GM19025 (cell line): Measurements from ENCODE around the gene F13A1.

Source experiments
- ATAC-seq: cut with Tn5 transposase; IDR thresholded peaks from one replicate; pipeline ENCODE4 v1.9.1; 2021; ENCODE audit warnings: mild to moderate bottlenecking, low read depth, moderate library complexity; ENCODE audit not compliant: unreplicated experiment

Gene F13A1

GRCh38 chr6:6248651-6249050, 71.8 kb downstream of the F13A1 start:
- ATAC-seq = no peak

GRCh38 chr6:6246544-6246943, 73.9 kb downstream of the F13A1 start:
- ATAC-seq = peak; percentile 73

DNA sequence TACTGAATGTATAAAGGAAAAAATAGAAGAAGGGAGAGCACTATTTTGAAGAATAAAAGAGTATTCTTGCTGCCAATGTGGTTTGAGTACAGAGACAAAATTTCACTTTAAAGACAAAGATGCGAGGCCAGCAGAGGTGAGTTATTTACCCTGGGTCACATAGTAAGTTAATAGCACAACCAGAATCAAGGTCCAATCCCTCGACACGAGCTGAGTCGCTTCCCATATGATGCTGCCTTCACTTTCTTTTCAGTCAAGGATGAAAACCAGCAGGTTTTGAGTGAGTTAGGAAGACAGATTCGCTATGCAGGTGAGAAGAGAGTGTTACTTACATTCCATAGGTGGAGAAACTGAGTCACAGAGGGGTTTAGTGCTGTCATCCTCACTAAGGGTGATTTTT, 75.8 kb downstream of the F13A1 start:
- no peak for ATAC-seq

GRCh38 chr6:6243846-6244245, 76.6 kb downstream of the F13A1 start:
- ATAC-seq = no peak

DNA sequence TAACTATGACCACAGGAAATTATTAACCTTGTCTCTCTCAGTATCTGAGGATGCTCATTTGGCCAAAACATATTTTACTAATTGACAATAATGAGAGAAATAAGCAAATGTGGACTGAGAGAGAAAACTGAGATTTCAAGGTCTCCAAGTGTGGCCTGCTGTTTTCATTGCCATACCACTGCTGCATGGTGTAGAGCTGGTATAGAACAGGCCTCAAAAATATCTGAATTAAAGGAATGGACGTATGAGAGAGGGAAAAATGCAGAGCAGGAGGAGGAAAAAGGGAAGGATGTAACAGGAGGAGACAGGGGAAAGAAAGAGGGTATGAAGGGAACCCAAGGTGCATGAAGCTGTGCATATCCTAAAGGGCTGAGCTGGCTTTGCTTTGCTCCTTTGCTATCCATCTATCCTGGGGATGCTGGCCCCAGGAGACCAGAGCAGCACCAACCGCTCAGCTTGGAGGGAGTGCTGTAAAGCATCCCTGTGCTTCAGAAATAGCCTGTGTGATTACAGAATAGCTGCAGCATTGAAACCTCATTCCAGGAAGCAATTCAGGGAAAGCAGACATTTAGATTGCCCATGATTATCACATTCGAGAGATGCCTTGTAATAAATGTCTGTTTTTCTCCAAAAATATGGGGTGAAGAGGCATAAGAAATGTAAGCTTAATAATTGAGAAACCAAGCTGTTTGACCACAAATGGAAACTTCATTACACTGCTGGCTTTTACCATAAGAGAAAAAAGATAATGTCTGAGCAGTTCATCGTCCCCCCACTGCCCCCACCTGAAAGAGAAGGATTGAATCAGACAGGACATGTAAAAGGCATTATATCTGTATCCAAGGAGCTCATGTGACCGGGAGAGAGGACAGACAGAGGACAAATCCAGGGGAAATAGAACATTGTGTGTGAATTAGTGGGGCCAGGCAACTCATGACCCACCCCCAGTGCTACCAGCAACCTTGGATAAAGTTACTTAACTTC, 80.6 kb downstream of the F13A1 start:
- ATAC-seq = no peak

DNA sequence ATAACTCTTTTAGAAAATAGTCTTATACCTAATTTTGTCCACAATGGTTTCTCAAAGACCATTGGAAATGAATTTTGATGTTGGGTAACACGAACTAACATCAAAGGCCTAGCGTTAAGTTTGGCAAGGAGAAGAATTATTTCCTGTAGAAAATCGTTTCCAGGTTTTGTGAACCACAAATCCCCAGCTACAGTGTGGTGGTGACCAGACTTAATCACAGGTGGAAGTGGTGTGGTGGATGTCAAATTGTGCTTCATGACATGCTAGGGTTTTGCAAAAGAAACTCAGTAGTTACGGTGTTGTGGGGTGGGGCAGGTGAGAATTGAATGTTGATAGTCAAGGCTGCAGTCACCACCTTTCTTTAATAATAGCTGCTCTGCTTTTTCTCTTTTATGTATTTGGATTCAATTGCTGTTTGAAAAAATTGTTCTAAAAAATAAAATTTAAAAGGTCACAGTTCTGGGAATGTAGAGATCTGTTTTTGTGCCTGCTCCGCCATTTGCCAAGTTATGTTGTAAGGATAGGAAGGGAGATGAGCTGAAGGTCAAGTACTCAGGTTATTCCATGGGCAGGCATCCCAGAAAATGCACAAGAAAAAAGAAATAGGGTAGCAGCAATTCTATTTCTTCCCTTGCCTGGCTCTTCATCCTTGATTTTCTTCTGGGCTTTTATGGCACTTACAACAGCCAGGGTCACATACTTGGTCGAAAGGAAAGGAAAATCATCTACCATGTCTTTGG, 83.6 kb downstream of the F13A1 start:
- no peak for ATAC-seq

GRCh38 chr6:6235786-6236185, 84.7 kb downstream of the F13A1 start:
- no peak for ATAC-seq

DNA sequence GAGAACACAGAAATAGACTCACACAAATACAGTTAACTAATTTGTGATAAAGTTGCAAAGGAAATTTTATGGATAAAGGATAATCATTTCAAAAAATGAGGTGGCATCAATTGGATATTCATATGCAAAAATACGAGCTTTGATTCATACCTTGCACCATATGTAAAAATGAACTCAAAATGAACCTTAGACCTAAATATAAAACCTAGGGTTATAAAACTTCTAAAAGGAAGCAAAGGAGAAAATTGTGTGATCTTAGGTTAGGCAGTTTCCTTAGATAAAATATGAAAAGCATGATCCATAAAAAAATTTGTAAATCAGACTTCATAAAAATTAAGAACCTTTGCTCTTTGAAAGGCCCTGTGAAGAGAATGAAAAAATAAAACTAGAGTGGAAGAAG, 85.5 kb downstream of the F13A1 start:
- ATAC-seq = no peak

GRCh38 chr6:6230286-6230685, 90.2 kb downstream of the F13A1 start:
- ATAC-seq = no peak

DNA sequence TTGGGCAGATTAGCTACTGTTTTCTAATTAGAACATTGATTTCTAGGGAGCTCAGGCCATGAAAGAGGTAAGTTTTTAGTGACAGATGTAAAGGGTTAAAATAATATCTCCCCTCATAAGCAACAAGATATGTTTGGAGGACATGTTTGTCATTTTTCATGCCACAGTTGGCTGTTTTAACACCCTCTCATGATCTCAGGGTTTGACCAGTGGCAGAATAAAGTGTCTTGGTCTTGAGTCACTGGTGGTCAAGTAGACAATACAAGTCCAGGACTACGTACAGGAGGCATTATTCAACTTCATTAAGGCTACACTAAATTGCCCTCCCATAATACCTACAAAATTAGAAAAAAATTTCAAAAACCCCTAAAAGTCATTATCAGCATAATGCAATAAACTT, 92.6 kb downstream of the F13A1 start:
- ATAC-seq = no peak

DNA sequence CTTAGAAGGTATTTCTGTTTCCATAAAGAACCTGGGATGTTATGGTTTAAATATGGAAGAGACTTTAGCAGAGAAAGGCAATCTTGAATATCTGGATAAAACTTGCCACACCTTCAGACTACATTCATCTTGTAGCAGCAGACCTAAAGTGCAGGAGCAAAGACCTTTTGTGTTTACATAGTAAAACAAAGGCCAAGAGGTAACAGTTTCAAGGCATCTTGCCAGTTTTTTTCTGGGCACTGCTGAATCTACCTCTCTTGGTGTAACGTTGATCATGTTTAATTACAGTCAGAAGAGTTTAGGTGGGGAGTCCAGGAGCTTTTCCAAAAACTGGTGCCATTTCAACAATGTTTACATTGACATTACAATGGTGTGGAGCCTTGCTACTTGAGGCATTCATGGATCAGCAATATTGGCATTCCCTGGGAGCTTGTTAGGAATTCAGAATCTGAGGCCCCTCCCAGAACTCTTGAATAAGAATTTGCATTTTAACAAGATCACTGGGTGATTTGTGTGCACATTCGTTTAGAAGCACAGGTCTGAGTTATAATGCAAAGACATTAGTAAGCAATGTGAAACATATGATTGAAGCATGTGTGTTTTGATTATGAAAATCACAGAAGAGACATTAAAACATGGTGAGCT, 94.5 kb downstream of the F13A1 start:
- ATAC-seq = no peak

DNA sequence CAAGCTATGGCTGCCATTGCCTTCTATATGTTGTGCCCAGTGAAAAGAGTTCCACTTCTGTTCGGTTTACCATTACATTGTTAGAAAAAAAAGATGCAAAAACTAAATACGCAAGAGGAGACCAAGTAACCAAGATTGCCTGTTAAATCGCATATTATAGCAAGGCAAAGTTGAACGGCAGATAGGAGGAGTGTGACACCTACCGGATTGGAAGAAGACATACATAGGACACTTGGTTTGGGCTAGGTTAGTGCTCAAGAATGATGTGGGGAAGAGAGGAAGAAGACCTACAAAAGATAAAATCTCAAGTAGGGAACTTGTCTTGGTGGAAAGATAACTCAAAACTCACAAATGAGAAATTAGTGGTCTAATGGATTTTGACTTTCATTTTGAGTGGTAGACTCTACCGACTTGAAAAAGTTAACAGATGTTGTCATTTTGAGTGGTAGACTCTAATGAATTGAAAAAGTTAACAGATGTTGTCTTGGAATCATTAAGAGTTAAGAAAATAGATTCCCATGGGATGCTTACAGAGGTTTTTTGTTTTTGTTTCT, 95.5 kb downstream of the F13A1 start:
- ATAC-seq = no peak

DNA sequence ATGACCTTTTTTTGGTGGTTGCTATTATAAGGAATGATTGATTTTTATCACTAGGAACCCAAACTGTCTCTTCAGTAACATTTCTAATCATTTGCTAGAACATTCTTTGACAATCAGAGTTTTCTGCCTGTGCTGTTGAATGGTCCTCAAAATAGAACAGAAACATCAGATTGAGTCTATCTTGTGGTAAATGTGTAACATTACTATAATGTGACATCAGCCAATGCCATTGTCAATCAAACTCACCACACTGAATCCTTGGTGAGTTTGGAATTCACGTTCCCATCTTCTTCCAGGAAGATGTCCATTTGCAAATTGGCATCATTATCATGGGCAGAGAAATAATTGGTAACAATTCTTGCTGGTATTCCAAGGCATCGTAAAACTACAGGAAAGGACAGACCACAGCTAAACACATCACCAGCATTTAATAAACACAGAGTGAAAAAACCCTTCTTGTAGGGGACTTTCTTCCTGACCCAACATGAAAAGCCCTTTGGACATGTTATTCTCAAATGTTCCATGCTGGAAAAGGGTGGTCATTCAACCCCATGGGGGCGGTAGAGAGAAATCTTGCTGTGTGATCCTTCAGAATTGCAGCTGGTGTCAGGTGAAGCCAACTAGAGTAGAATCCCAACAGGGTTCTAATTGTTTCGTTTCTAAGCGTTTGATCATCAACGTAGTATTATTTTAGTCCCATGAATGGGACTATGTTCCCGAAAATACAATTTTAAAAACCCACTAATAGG, 98.5 kb downstream of the F13A1 start:
- ATAC-seq = no peak

DNA sequence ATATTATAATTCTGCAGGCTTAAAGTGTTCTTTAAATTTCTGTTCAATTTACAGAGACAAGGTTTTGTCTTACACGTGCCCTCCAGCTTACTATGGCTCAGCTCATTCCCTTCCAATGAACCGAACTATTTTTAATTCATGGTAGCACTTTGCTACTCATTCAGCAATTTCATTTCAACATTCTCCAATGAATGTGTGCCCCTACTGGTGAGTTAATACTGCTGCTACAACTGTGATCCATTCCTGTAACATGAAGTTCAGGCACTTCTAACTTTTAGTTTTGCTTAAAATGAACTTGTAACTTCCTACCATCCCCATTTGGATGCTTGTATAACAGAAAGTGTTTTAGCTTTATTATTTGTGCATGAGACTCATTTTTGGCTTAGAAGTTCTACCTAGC, 99.7 kb downstream of the F13A1 start:
- ATAC-seq = no peak

DNA sequence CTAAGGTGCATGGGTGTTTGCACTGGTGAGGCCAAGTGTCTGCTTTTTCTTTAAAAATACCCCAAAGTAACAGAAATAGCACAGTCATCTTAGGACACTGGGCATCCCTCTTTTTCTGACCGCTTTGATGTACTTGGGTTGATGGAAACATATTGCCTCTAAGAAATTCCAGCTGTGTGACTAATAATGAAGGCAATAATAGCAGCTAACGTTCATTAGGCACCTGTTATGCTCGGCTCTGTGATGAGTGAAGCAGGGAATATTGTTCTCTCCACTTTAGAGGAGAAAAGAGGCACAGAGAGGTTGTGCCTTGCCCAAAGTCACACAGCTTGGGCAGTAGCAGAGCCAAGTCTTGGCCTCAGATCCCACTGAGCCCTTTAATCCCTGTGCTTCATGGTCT, 100.7 kb downstream of the F13A1 start:
- no peak for ATAC-seq

DNA sequence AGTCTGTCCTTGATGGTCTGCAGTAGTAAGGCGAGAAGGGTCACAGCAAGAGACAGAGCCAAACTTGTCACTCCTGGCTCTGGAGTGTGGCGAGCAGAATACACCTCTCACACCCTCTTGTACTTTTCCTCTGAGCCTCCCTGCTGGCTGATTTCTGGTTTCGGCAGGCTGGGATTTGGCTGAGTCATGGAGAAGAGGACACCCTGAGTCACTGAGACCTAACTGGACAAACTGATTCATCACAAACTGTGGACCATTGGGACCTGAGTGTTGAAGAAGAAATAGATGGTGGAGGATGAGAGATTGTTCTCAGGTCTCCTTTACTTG, 101.7 kb downstream of the F13A1 start:
- ATAC-seq = no peak

DNA sequence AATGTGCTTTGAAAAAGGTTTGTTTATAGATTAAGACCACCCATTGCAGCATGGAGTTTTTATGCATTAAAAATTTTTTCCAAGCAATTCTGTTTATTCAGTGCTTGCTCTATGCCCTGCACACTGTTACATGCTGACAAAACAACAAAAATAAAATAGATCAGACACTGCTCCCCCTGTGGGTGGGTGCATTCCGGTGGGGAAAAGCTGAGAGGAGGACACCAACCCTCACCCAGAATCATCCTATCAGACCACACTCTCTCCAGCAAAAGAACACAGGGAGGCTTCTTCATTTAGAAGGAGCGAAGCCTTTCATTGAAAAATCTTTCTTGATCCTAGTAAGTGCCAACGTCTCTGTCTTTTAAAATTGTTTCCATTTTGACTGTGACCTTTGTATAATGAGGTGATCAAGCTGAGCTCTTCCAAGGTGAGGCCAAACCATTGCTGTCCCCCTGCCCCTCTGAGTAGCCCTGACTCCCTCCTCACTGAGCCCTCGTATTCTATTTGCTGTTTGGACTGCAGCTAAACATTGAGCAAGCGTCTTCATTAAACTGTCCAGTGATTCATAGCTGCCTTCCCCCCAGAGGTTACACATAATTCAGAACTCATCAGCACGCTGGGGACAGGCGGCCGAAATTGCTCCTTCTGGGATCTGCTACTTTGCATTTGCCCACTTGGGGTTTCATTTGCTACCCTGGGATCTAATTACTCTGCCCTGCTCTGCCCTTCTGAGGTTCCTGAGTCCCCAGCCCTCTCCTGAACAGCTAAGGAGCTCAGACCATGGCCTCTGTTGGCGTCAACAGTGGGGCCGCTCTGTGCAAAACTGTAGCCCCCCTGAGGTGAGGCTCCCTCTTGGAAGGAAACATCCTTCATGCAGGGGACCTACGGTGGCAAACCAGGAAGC, 102.4 kb downstream of the F13A1 start:
- ATAC-seq = no peak

GRCh38 chr6:6210994-6211393, 109.5 kb downstream of the F13A1 start:
- ATAC-seq = no peak

- ATAC-seq = no peak
Observed at GRCh38 chr6:6202886-6203285, 117.6 kb downstream of the F13A1 start.
